Mucosa of rectum (tissue), 2 donors: Measurements from ENCODE around the gene MAP2K5.

Experiments
- H3K27ac ChIP-seq, 2 donors: one replicate each; pipeline ENCODE4 v1.7.0; 2013; ENCODE audit warnings: inconsistent platforms in 2 of 2, low read depth in 2 of 2, low read length in 2 of 2
- H3K27me3 ChIP-seq, 2 donors: one replicate each; pipeline ENCODE4 v1.7.0; 2013; ENCODE audit warnings: low read length in 2 of 2; ENCODE audit not compliant: control insufficient read depth in 2 of 2, insufficient read depth in 2 of 2
- H3K36me3 ChIP-seq, 2 donors: one replicate each; pipeline ENCODE4 v1.7.0; 2013; ENCODE audit warnings: low read length in 2 of 2; ENCODE audit not compliant: control insufficient read depth in 2 of 2, insufficient read depth in 2 of 2
- H3K4me1 ChIP-seq, 2 donors: one replicate each; pipeline ENCODE4 v1.7.0; 2013; ENCODE audit warnings: low read length in 2 of 2, mild to moderate bottlenecking in 1 of 2; ENCODE audit not compliant: control insufficient read depth in 2 of 2, insufficient read depth in 2 of 2
- H3K4me3 ChIP-seq, 2 donors: one replicate each; pipeline ENCODE4 v1.7.0; 2013; ENCODE audit warnings: low read length in 2 of 2
- H3K9ac ChIP-seq, 2 donors: one replicate each; pipeline ENCODE4 v1.7.0; 2013; ENCODE audit warnings: low read length in 2 of 2, low read depth in 1 of 2, mild to moderate bottlenecking in 1 of 2
- H3K9me3 ChIP-seq, 2 donors: one replicate each; pipeline ENCODE4 v1.7.0; 2013; ENCODE audit warnings: low read length in 2 of 2; ENCODE audit not compliant: control insufficient read depth in 2 of 2
- donor health status: healthy.
- donor health status: Normal muscosa, but diverticular disease.

Gene MAP2K5

GRCh38 chr15:67758619-67759300 is 216.3 kb downstream of the MAP2K5 start:
- Histone ChIP-seq H3K27me3 (no peaks in the 10 kb centered on the region), H3K9me3 (no peaks in the 10 kb centered on the region), H3K4me1 (peaks cover 10 to 18% of the 10 kb centered on the region in 2 donors), H3K4me3 (no peak overlapping the region), H3K36me3 (no peaks in the 10 kb centered on the region), H3K9ac (no peak overlapping the region), H3K27ac (no peak overlapping the region)

GRCh38 chr15:67760901-67761300 is 218.4 kb downstream of the MAP2K5 start:
- H3K9me3 ChIP-seq, result no peaks in the 10 kb centered on the region
- no peak overlapping the region for H3K9ac ChIP-seq
- no peak overlapping the region for H3K4me3 ChIP-seq
- no peaks in the 10 kb centered on the region for H3K27me3 ChIP-seq
- no peaks in the 10 kb centered on the region for H3K36me3 ChIP-seq
- peak overlapping the region; percentile 7 to 59 for H3K27ac ChIP-seq
- H3K4me1 ChIP-seq, result peaks cover 10 to 18% of the 10 kb centered on the region in 2 donors

GRCh38 chr15:67761343-67761742 is 218.8 kb downstream of the MAP2K5 start:
- Histone ChIP-seq H3K4me1 (peaks cover 10 to 18% of the 10 kb centered on the region in 2 donors), H3K9me3 (no peaks in the 10 kb centered on the region), H3K27ac (peak overlapping the region; percentile 7 to 59), H3K4me3 (no peak overlapping the region), H3K36me3 (no peaks in the 10 kb centered on the region), H3K9ac (no peak overlapping the region), H3K27me3 (no peaks in the 10 kb centered on the region)

DNA sequence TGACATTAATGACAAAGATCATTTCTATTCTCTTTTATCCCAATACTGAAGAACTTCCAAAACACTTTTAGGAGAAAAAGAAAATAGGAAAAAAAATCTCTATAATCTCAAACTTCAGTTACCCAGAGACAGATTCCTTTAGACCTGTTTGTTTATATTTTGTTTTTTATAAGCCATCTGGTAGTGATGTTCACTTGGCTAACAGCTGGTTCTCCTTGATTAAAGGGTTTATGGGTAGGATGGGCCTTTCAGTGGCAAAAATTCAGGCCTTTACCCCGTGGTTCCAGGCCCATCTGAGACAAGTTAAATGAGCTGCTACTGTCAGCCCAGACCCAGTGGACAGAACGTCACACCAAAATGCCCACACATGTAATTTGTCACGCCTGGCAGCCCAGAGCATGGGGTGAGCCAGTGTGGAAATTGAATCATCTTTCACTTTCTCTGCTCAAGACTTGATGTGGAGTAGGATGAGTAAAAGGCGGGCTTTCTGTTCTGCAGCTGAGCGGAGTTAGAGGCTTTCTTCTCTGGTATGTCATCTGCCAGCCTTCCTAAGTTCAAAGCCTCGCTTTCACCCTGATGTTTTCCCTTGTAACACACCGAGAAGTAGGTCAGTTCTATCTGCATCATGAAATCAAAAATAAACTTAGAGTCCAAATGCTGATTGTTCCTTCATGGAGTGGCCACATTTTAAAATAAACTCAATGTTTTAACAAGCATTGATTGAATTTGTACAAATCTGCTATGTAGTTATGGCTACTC is 220.3 kb downstream of the MAP2K5 start:
- Histone ChIP-seq H3K4me3 (no peak overlapping the region), H3K27ac (no peak overlapping the region), H3K9ac (no peak overlapping the region), H3K4me1 (peaks cover 10 to 18% of the 10 kb centered on the region in 2 donors), H3K36me3 (no peaks in the 10 kb centered on the region), H3K27me3 (no peaks in the 10 kb centered on the region), H3K9me3 (no peaks in the 10 kb centered on the region)

GRCh38 chr15:67765701-67766100 is 223.2 kb downstream of the MAP2K5 start:
- H3K4me1 ChIP-seq, result peaks cover 10 to 15% of the 10 kb centered on the region in 2 donors
- no peak overlapping the region for H3K27ac ChIP-seq
- no peak overlapping the region for H3K4me3 ChIP-seq
- H3K36me3 ChIP-seq, result peaks cover 0 to 3% of the 10 kb centered on the region in 2 donors
- no peak overlapping the region for H3K9ac ChIP-seq
- no peaks in the 10 kb centered on the region for H3K27me3 ChIP-seq
- H3K9me3 ChIP-seq, result no peaks in the 10 kb centered on the region

DNA sequence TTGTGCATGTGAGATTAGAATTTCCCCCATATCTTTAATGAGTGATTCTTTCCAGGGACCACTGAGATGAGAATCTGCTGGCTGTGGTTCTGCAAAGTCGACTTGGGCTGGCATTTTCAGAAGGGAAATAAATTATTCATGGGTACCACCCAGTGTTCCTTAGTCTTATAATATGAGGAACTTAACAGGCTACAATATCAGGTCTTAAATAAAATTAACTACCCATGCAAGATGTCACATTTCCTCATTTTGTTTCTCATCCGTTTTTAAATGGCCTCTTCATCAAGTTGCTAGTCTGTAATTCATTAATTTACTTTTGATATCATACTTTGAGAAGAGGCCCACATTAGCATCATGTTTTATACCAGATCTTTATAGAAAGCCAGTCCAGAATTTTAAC is 224.5 kb downstream of the MAP2K5 start:
- Histone ChIP-seq H3K27me3 (no peaks in the 10 kb centered on the region), H3K9me3 (no peaks in the 10 kb centered on the region), H3K4me1 (peaks cover 3 to 7% of the 10 kb centered on the region in 2 donors), H3K9ac (no peak overlapping the region), H3K27ac (no peak overlapping the region), H3K4me3 (no peak overlapping the region), H3K36me3 (peaks cover 0 to 3% of the 10 kb centered on the region in 2 donors)

DNA sequence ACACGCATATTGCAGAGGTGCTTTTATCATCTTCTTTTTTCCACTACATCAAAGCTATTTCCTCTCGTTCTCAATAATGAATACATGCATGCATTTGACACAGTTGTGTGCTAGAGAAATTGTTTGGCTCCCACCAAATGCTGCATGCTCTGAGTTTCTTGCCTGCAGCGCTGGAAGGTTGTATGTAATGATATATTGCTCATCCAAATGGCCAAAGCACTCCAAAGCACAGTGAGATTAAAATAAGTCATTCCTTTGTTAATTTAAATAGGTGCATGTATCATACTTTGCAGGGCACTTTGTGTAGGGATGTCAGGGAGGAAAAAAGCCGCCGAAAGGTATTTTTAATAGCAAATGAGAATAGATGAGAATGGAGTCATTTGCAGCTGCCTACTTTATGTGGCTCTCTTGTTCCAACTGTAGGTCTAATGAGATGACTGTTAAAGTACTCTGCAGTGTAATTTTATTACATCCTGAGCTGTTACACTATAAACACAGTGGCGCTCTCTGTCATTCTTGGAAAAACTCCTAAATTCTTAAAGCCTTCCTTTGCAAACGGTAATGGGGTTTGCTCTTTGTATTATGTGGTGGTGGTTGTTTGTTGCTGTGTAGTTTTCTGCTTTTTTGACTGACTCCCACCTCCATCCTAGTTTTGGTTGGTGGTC is 225.9 kb downstream of the MAP2K5 start:
- Histone ChIP-seq H3K9ac (no peak overlapping the region), H3K27me3 (no peaks in the 10 kb centered on the region)

DNA sequence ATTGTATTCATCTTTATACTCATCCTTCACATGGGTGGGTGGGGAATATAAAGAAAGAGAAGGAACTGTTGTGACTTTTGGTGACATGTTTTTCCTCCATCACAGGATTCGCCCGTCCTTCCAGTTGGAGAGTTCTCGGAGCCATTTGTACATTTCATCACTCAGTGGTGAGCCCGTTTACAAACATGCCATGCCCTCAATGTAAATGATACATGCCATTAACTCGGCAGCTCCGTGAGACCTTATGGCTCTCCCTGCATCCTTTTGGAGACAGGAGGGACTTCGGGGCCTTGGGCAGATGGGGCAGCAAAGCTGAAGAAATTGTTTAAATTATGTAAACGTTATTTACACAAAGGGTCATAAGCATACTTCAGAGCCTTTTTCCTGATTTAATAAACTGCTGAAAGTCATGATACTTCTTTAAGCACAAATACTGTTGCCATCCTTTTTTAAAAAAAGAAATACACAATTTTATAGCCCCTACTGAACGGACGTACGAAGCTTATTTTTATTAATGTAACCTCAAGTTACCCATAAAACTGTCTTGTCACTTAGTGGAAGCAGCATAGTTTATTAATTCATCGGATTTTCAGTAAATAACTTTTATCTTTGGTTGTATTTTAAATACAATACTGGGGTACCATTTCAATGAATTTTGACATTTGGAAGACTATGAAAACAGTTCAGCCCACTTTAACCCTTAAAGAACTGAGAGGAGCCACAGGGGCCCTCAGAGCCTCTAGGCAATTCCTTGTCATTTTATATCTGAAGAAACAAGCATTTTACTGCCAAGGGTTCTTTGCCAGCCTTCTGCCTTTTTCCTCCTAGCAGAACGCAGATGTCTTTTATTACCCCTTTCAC is 227.2 kb downstream of the MAP2K5 start:
- Histone ChIP-seq H3K27me3 (no peaks in the 10 kb centered on the region), H3K9ac (no peak overlapping the region), H3K4me3 (no peak overlapping the region), H3K36me3 (peaks cover 0 to 3% of the 10 kb centered on the region in 2 donors), H3K27ac (no peak overlapping the region), H3K9me3 (no peaks in the 10 kb centered on the region), H3K4me1 (peaks cover 0 to 2% of the 10 kb centered on the region in 2 donors)

More for the DNA sequence above, 225.9 kb downstream of the MAP2K5 start:
- Histone ChIP-seq H3K4me1 (peaks cover 0 to 2% of the 10 kb centered on the region in 2 donors), H3K9me3 (no peaks in the 10 kb centered on the region), H3K36me3 (peaks cover 0 to 3% of the 10 kb centered on the region in 2 donors), H3K4me3 (no peak overlapping the region), H3K27ac (no peak overlapping the region)

DNA sequence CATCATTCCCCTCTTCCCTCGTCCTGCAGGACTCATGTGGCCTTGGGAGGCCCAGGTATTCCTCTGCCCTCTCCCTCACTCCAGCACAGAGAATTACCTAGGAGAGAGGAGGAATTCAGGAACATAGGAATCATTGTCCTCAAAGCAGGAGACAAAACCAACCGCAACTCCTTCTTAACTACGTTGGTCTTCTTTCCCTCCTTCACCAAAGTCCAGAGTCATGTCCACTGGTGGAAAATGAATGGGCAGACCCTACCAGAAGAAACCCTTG is 227.8 kb downstream of the MAP2K5 start:
- H3K27me3 ChIP-seq, result no peaks in the 10 kb centered on the region
- peaks cover 0 to 3% of the 10 kb centered on the region in 2 donors for H3K36me3 ChIP-seq
- H3K9me3 ChIP-seq, result no peaks in the 10 kb centered on the region
- no peak overlapping the region for H3K9ac ChIP-seq
- no peak overlapping the region for H3K4me3 ChIP-seq
- peaks cover 0 to 2% of the 10 kb centered on the region in 2 donors for H3K4me1 ChIP-seq
- no peak overlapping the region for H3K27ac ChIP-seq
